H9 (cell line): Measurements from ENCODE around the gene ZNF528. TPM values are rescaled to one million over a fixed set of nuclear protein-coding genes. Genes with fewer than 3 reads are reported as not detected.

ENCODE experiments used
- DNase-seq: peaks from one replicate; pipeline ENCODE4 v3.0.0-alpha.2; 2017
- H2AFZ ChIP-seq: one replicate; pipeline ENCODE4 v1.6.1; 2013; ENCODE audit warnings: mild to moderate bottlenecking, low read length, control low read depth, moderate library complexity
- H2AK5ac ChIP-seq: 2 replicates; pipeline ENCODE4 v1.6.1; 2013; ENCODE audit warnings: low read length, control low read depth, mixed read lengths; ENCODE audit not compliant: insufficient read length
- H2BK120ac ChIP-seq: one replicate; pipeline ENCODE4 v1.6.1; 2013; ENCODE audit warnings: low read depth, mild to moderate bottlenecking, low read length, control low read depth, inconsistent platforms; ENCODE audit not compliant: poor library complexity, severe bottlenecking
- H2BK12ac ChIP-seq: 2 replicates; pipeline ENCODE4 v1.6.1; 2013; ENCODE audit warnings: low read length, control low read depth, mixed read lengths, low read depth; ENCODE audit not compliant: insufficient read length
- H2BK15ac ChIP-seq: 2 replicates; pipeline ENCODE4 v1.6.1; 2013; ENCODE audit warnings: low read depth, low read length, control low read depth
- H2BK20ac ChIP-seq: one replicate; pipeline ENCODE4 v1.6.1; 2013; ENCODE audit warnings: low read depth, mild to moderate bottlenecking, low read length, control low read depth, inconsistent platforms; ENCODE audit not compliant: poor library complexity, severe bottlenecking
- H2BK5ac ChIP-seq: 2 replicates; pipeline ENCODE4 v1.6.1; 2013; ENCODE audit warnings: low read length, control low read depth, mixed read lengths; ENCODE audit not compliant: insufficient read length
- H3K14ac ChIP-seq: 2 replicates; pipeline ENCODE4 v1.6.1; 2013; ENCODE audit warnings: low read length, control low read depth; ENCODE audit not compliant: insufficient read depth
- H3K18ac ChIP-seq: 2 replicates; pipeline ENCODE4 v1.6.1; 2013; ENCODE audit warnings: low read depth, mild to moderate bottlenecking, mixed read lengths, low read length, control low read depth; ENCODE audit not compliant: insufficient read length
- H3K23ac ChIP-seq: 2 replicates; pipeline ENCODE4 v1.6.1; 2013; ENCODE audit warnings: low read length, control low read depth, mixed read lengths, low read depth; ENCODE audit not compliant: insufficient read length
- H3K23me2 ChIP-seq: 2 replicates; pipeline ENCODE4 v1.6.1; 2013; ENCODE audit warnings: low read depth, mild to moderate bottlenecking, mixed read lengths, low read length, control low read depth; ENCODE audit not compliant: insufficient read length, poor library complexity, severe bottlenecking
- H3K27ac ChIP-seq: 2 replicates; pipeline ENCODE4 v1.5.1; 2013; ENCODE audit warnings: low read length, control low read depth, mixed read lengths, low read depth; ENCODE audit not compliant: insufficient read length
- H3K27me3 ChIP-seq: 2 replicates; pipeline ENCODE4 v1.6.1; 2013; ENCODE audit warnings: low read length, control low read depth, inconsistent platforms; ENCODE audit not compliant: insufficient read depth
- H3K4ac ChIP-seq: 2 replicates; pipeline ENCODE4 v1.6.1; 2013; ENCODE audit warnings: low read depth, mild to moderate bottlenecking, control low read depth, inconsistent platforms, low read length, moderate library complexity
- H3K4me1 ChIP-seq: 2 replicates; pipeline ENCODE4 v1.6.1; 2013; ENCODE audit warnings: low read length, control low read depth, inconsistent platforms; ENCODE audit not compliant: insufficient read depth
- H3K4me2 ChIP-seq: 2 replicates; pipeline ENCODE4 v1.6.1; 2013; ENCODE audit warnings: low read length, control low read depth, mixed read lengths; ENCODE audit not compliant: insufficient read length, insufficient read depth
- H3K56ac ChIP-seq: 2 replicates; pipeline ENCODE4 v1.6.1; 2013; ENCODE audit warnings: low read depth, mild to moderate bottlenecking, mixed read lengths, low read length, control low read depth; ENCODE audit not compliant: insufficient read length
- H3K79me1 ChIP-seq: 2 replicates; pipeline ENCODE4 v1.6.1; 2013; ENCODE audit warnings: low read depth, mild to moderate bottlenecking, moderate library complexity, low read length, control low read depth, inconsistent platforms; ENCODE audit not compliant: insufficient read depth, poor library complexity, severe bottlenecking
- H3K79me2 ChIP-seq: 2 replicates; pipeline ENCODE4 v1.6.1; 2013; ENCODE audit warnings: low read length, control low read depth, inconsistent platforms; ENCODE audit not compliant: insufficient read depth
- H3K9ac ChIP-seq: 2 replicates; pipeline ENCODE4 v1.6.1; 2013; ENCODE audit warnings: low read length, control low read depth, mixed read lengths; ENCODE audit not compliant: insufficient read length; ENCODE audit errors: extremely low read depth
- H3K9me3 ChIP-seq: one replicate; pipeline ENCODE4 v1.6.1; 2013; ENCODE audit warnings: low read depth, low read length, inconsistent platforms; ENCODE audit not compliant: control insufficient read depth
- H3T11ph ChIP-seq: one replicate; pipeline ENCODE4 v1.6.1; 2013; ENCODE audit warnings: mild to moderate bottlenecking, low read length, control low read depth, inconsistent platforms
- H4K20me1 ChIP-seq: one replicate; pipeline ENCODE4 v1.6.1; 2013; ENCODE audit not compliant: control insufficient read depth, insufficient read length, insufficient read depth
- H4K5ac ChIP-seq: 2 replicates; pipeline ENCODE4 v1.6.1; 2013; ENCODE audit warnings: low read depth, mild to moderate bottlenecking, mixed read lengths, low read length, control low read depth; ENCODE audit not compliant: insufficient read length
- H4K8ac ChIP-seq: replicated peaks from 2 replicates; pipeline ENCODE4 v1.6.1; 2013; ENCODE audit warnings: low read length, control low read depth, mixed read lengths, low read depth; ENCODE audit not compliant: insufficient read length
- H4K91ac ChIP-seq: 2 replicates; pipeline ENCODE4 v1.6.1; 2013; ENCODE audit warnings: low read depth, mild to moderate bottlenecking, moderate library complexity, mixed read lengths, low read length, control low read depth; ENCODE audit not compliant: insufficient read length
- H3K27ac Mint-ChIP-seq, 3 experiments: 2 replicates in 2 of 3; 3 replicates in 1 of 3; pipeline ENCODE4 v1.8.0; 2020 to 2021; ENCODE audit warnings: mixed read lengths in 3 of 3, mild to moderate bottlenecking in 1 of 3, moderate library complexity in 1 of 3
- H3K27me3 Mint-ChIP-seq: 2 replicates; pipeline ENCODE4 v1.8.0; 2021; ENCODE audit warnings: low read depth, mild to moderate bottlenecking, moderate library complexity, mixed read lengths
- H3K36me3 Mint-ChIP-seq, 3 experiments: 2 replicates in 2 of 3; 3 replicates in 1 of 3; pipeline ENCODE4 v1.8.0; 2020 to 2021; ENCODE audit warnings: low read depth in 3 of 3, mixed read lengths in 3 of 3; ENCODE audit not compliant: insufficient read depth in 1 of 3
- H3K4me1 Mint-ChIP-seq, 2 experiments: 2 replicates each; pipeline ENCODE4 v1.8.0; 2020; ENCODE audit warnings: mixed read lengths in 2 of 2
- H3K4me3 Mint-ChIP-seq, 2 experiments: 2 replicates in 1 of 2; 3 replicates in 1 of 2; pipeline ENCODE4 v1.8.0; 2020 to 2021; ENCODE audit warnings: mild to moderate bottlenecking in 2 of 2, mixed read lengths in 2 of 2, moderate library complexity in 1 of 2
- H3K9me3 Mint-ChIP-seq, 2 experiments: 2 replicates in 1 of 2; 3 replicates in 1 of 2; pipeline ENCODE4 v1.8.0; 2020; ENCODE audit warnings: mild to moderate bottlenecking in 2 of 2, mixed read lengths in 2 of 2, moderate library complexity in 1 of 2
- WGBS: extraction: QIAGEN DNeasy Blood & Tissue Kit; methylation state at CpG from one replicate; pipeline ENCODE4 v1.1.7; 2013; ENCODE audit warnings: missing lambda C conversion rate, low lambda C conversion rate, mixed read lengths; ENCODE audit not compliant: insufficient read length; ENCODE audit errors: extremely low coverage; 5-methylcytosine and 5-hydroxymethylcytosine counted together
- total RNA-seq: library from RNA; stranded (reverse); gene quantifications from 2 replicates; pipeline ENCODE4 v1.2.1, GENCODE V29; 2021
- TF ChIP-seq, protein P1 (sequence below): fragments of 200-600 bp; sonication (generic); conservative IDR thresholded peaks from 3 replicates; pipeline ENCODE4 v1.8.0; 2021; ENCODE audit warnings: antibody characterized with exemption, mild to moderate bottlenecking

Gene ZNF528
- total RNA-seq, 1 experiment from 2014 or later = 0.81 TPM

DNA sequence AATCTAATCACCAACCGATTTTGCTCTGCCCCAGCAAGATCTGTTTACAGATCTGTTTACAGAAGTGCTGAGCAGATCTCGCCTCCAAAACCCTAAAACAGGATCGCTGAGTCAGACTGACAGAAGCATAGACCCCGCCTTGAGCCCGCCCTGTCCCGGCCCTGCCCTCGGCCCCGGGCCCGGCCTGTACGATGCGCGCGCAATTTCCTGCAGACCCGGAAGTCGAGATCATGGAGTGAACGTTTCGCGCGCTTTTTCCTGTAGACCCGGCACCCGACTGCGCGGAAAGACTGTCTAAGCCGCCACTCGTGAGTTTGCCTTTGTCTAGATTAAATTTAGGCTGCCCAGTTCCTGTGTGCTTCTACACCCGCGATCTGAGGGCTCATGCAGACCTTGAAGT lies 31.3 kb downstream of the ZNF528 start, which contains the start of gene ZNF534:
TSS of gene ZNF534 (plus strand) at position 212 of the 400 bp plus-strand sequence. CDS start 2,327 bp downstream, outside the sequence.
- no CpG with 5 or more reads among the region's 27 CpGs for WGBS
- Histone ChIP-seq H3K4me2 (no peak within 1 kb of the TSS), H3K23ac (no peak within 1 kb of the TSS), H2AK5ac (no peak within 1 kb of the TSS), H3K56ac (no peak within 1 kb of the TSS), H2BK12ac (no peak within 1 kb of the TSS), H3K18ac (no peak within 1 kb of the TSS), H3K9ac (no peak within 1 kb of the TSS), H3K4ac (no peak within 1 kb of the TSS), H3K79me1 (no peaks in the 10 kb centered on the region), H2BK20ac (no peak within 1 kb of the TSS), H3K4me1 (no peaks in the 10 kb centered on the region), H4K91ac (no peak within 1 kb of the TSS), H3K9me3 (peaks cover 54% of the 10 kb centered on the region), H4K20me1 (no peaks in the 10 kb centered on the region), H3T11ph (no peak within 1 kb of the TSS), H4K5ac (no peak within 1 kb of the TSS), H2BK5ac (no peak within 1 kb of the TSS), H2AFZ (no peak within 1 kb of the TSS), H3K23me2 (no peaks in the 10 kb centered on the region), H3K27ac (no peak within 1 kb of the TSS), H3K79me2 (no peaks in the 10 kb centered on the region), H4K8ac (no peak within 1 kb of the TSS), H2BK15ac (no peak within 1 kb of the TSS), H3K14ac (no peak within 1 kb of the TSS), H2BK120ac (no peak within 1 kb of the TSS), H3K27me3 (no peaks in the 10 kb centered on the region)
- Mint-ChIP-seq H3K4me3 (no peak within 1 kb of the TSS; a peak in 1 of 5 replicates), H3K4me1 (peaks cover 0 to 5% of the 10 kb centered on the region in 2 experiments; a peak in 2 of 4 replicates), H3K36me3 (peaks cover 4 to 8% (median 7%) of the 10 kb centered on the region in 3 experiments), H3K27me3 (peaks cover 4% of the 10 kb centered on the region; the same call in 1 of the 2 replicates), H3K9me3 (peaks cover 85 to 96% of the 10 kb centered on the region in 2 experiments), H3K27ac (no peak within 1 kb of the TSS)
- no peak for DNase-seq
- TF ChIP-seq, protein P1, sequence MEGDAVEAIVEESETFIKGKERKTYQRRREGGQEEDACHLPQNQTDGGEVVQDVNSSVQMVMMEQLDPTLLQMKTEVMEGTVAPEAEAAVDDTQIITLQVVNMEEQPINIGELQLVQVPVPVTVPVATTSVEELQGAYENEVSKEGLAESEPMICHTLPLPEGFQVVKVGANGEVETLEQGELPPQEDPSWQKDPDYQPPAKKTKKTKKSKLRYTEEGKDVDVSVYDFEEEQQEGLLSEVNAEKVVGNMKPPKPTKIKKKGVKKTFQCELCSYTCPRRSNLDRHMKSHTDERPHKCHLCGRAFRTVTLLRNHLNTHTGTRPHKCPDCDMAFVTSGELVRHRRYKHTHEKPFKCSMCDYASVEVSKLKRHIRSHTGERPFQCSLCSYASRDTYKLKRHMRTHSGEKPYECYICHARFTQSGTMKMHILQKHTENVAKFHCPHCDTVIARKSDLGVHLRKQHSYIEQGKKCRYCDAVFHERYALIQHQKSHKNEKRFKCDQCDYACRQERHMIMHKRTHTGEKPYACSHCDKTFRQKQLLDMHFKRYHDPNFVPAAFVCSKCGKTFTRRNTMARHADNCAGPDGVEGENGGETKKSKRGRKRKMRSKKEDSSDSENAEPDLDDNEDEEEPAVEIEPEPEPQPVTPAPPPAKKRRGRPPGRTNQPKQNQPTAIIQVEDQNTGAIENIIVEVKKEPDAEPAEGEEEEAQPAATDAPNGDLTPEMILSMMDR = no peak
